PC-3 (cell line): ENCODE results near the gene NCAPG2. TPM values are rescaled to one million over a fixed set of nuclear protein-coding genes. Genes with fewer than 3 reads are reported as not detected.

Source experiments
- ATAC-seq: fragments of 200-7000 bp; cut with Tn5 transposase; 2 replicates; pipeline ENCODE4 v1.9.1; 2020; ENCODE audit warnings: mild to moderate bottlenecking, moderate library complexity
- BruUV-seq: library from RNA; stranded (reverse); fragments of 400-500 nt; replicated peaks from 2 replicates; lab custom pipeline; 2021; lab: Mats Ljungman, UMichigan
- CTCF ChIA-PET: fragments of 300-600 bp; sonication (Branson Sonifier 250); formaldehyde crosslinking; loops from one replicate; lab custom pipeline; 2022; ENCODE audit warnings: antibody characterized with exemption; lab: Charles Lee
- POLR2A ChIA-PET: fragments of 300-600 bp; sonication (Branson Sonifier 250); formaldehyde crosslinking; loops from one replicate; lab custom pipeline; 2022; ENCODE audit warnings: antibody characterized with exemption; ENCODE audit not compliant: unreplicated experiment; lab: Charles Lee
- DNase-seq: peaks from one replicate; pipeline ENCODE4 v3.0.0-alpha.2; 2015
- H2AFZ ChIP-seq: fragments of 300-600 bp; sonication (generic); 2 replicates; pipeline ENCODE4 v1.6.0; 2016; ENCODE audit warnings: antibody characterized with exemption, low read length
- H3F3A ChIP-seq: fragments of 300-600 bp; sonication (generic); one replicate; pipeline ENCODE4 v1.6.0; 2017; ENCODE audit warnings: antibody characterized with exemption, low read length, control low read depth, mild to moderate bottlenecking; ENCODE audit not compliant: unreplicated experiment
- H3K27ac ChIP-seq: fragments of 300-600 bp; sonication (generic); 2 replicates; pipeline ENCODE4 v1.5.1; 2016; ENCODE audit warnings: mild to moderate bottlenecking, low read length
- H3K27me3 ChIP-seq: fragments of 300-600 bp; sonication (generic); 2 replicates; pipeline ENCODE4 v1.6.1; 2016; ENCODE audit warnings: low read length, mixed read lengths
- H3K36me3 ChIP-seq: fragments of 300-600 bp; sonication (generic); 2 replicates; pipeline ENCODE4 v1.6.1; 2016; ENCODE audit warnings: low read depth, mixed run types, low read length, mixed read lengths
- H3K4me1 ChIP-seq: fragments of 300-600 bp; sonication (generic); 2 replicates; pipeline ENCODE4 v1.5.1; 2016; ENCODE audit warnings: low read length; ENCODE audit not compliant: insufficient read depth
- H3K4me2 ChIP-seq: fragments of 300-600 bp; sonication (generic); 2 replicates; pipeline ENCODE4 v1.6.0; 2016; ENCODE audit warnings: low read length
- H3K4me3 ChIP-seq: fragments of 300-600 bp; sonication (generic); 2 replicates; pipeline ENCODE4 v1.5.1; 2016; ENCODE audit warnings: mild to moderate bottlenecking, low read length, mixed read lengths
- H3K79me2 ChIP-seq: fragments of 300-600 bp; sonication (generic); 2 replicates; pipeline ENCODE4 v1.6.1; 2017; ENCODE audit warnings: low read length, mixed read lengths
- H3K9ac ChIP-seq: fragments of 300-600 bp; sonication (generic); 2 replicates; pipeline ENCODE4 v1.6.0; 2016; ENCODE audit warnings: mild to moderate bottlenecking, low read length
- H3K9me2 ChIP-seq: fragments of 300-600 bp; sonication (generic); replicated peaks from 2 replicates; pipeline ENCODE4 v1.6.1; 2016; ENCODE audit warnings: mixed run types, low read length, mixed read lengths
- H3K9me3 ChIP-seq: fragments of 300-600 bp; sonication (generic); 2 replicates; pipeline ENCODE4 v1.6.1; 2016; ENCODE audit warnings: low read length, mixed read lengths
- H4K20me1 ChIP-seq: fragments of 300-600 bp; sonication (generic); 2 replicates; pipeline ENCODE4 v1.6.1; 2016; ENCODE audit warnings: low read length, mixed read lengths
- CTCF ChIP-seq: fragments of 300-600 bp; sonication (generic); conservative IDR thresholded peaks from 2 replicates; pipeline ENCODE4 v1.5.1; 2017; ENCODE audit warnings: antibody characterized with exemption, low read depth, mild to moderate bottlenecking, low read length
- EZH2 ChIP-seq: fragments of 300-600 bp; sonication (generic); IDR thresholded peaks from one replicate; pipeline ENCODE4 v1.6.1; 2017; ENCODE audit warnings: antibody characterized with exemption, mild to moderate bottlenecking, low read length; ENCODE audit not compliant: unreplicated experiment
- EZH2phosphoT487 ChIP-seq: fragments of 300-600 bp; sonication (generic); IDR thresholded peaks from 2 replicates; pipeline ENCODE4 v1.6.1; 2018; ENCODE audit warnings: mild to moderate bottlenecking, antibody characterized with exemption, low read length, borderline replicate concordance
- intact Hi-C: fragments of 100-400 bp; cut with micrococcal nuclease; formaldehyde crosslinking; loops from 2 replicates; pipeline ENCODE4 v1.9.0; 2023
- total RNA-seq: library from RNA; depleted of rRNA; stranded (reverse); fragments of >200 nt; gene quantifications from 2 replicates; pipeline ENCODE4 v1.2.3, GENCODE V29; 2014

The NCAPG2 gene
- total RNA-seq, 1 experiment from 2014 or later, result 49.2 TPM

- BruUV-seq, result no TSS peak
- H3K9me2 ChIP-seq, result no peaks in the 10 kb centered on the region
- H3K4me2 ChIP-seq, result no peak overlapping the region
- no peak for DNase-seq
- POLR2A ChIA-PET, result no interaction called here
- TF ChIP-seq EZH2phosphoT487 (no peak), CTCF (no peak), EZH2 (no peak)
- CTCF ChIA-PET, result no interaction called here
- H3K27me3 ChIP-seq, result no peaks in the 10 kb centered on the region
- no peaks in the 10 kb centered on the region for H3K79me2 ChIP-seq
- no peak overlapping the region for H3K4me3 ChIP-seq
- no peaks in the 10 kb centered on the region for H3K4me1 ChIP-seq
- intact Hi-C loops, result no loop called here
- no peaks in the 10 kb centered on the region for H3K9me3 ChIP-seq
- H2AFZ ChIP-seq, result no peak overlapping the region
- ATAC-seq, result no peak
- H3K9ac ChIP-seq, result no peak overlapping the region
- H3K36me3 ChIP-seq, result peaks cover 74% of the 10 kb centered on the region
- no peak overlapping the region for H3K27ac ChIP-seq
- H3F3A ChIP-seq, result no peaks in the 10 kb centered on the region
- H4K20me1 ChIP-seq, result no peaks in the 10 kb centered on the region
Observed at GRCh38 chr7:158683541-158683940, 21.1 kb downstream of the NCAPG2 start.

GRCh38 chr7:158682456-158682855 lies 22.1 kb downstream of the NCAPG2 start:
- no peaks in the 10 kb centered on the region for H3K79me2 ChIP-seq
- H2AFZ ChIP-seq, result no peak overlapping the region
- BruUV-seq, result no TSS peak
- POLR2A ChIA-PET, result no interaction called here
- H3K4me3 ChIP-seq, result no peak overlapping the region
- H3F3A ChIP-seq, result no peaks in the 10 kb centered on the region
- no peaks in the 10 kb centered on the region for H3K9me3 ChIP-seq
- no peak for TF ChIP-seq CTCF
- no peak for TF ChIP-seq EZH2
- no peak for TF ChIP-seq EZH2phosphoT487
- CTCF ChIA-PET, result no interaction called here
- H3K9me2 ChIP-seq, result no peaks in the 10 kb centered on the region
- no peak overlapping the region for H3K27ac ChIP-seq
- H3K27me3 ChIP-seq, result no peaks in the 10 kb centered on the region
- H3K36me3 ChIP-seq, result peaks cover 66% of the 10 kb centered on the region
- no peaks in the 10 kb centered on the region for H4K20me1 ChIP-seq
- H3K9ac ChIP-seq, result no peak overlapping the region
- intact Hi-C loops, result no loop called here
- no peaks in the 10 kb centered on the region for H3K4me1 ChIP-seq
- ATAC-seq, result no peak
- DNase-seq, result no peak
- no peak overlapping the region for H3K4me2 ChIP-seq

- Histone ChIP-seq H3K4me1 (no peaks in the 10 kb centered on the region), H3K27ac (no peak overlapping the region), H4K20me1 (no peaks in the 10 kb centered on the region), H3K9me3 (no peaks in the 10 kb centered on the region), H3K4me2 (no peak overlapping the region), H3K79me2 (no peaks in the 10 kb centered on the region), H3F3A (no peaks in the 10 kb centered on the region), H3K27me3 (no peaks in the 10 kb centered on the region), H3K4me3 (no peak overlapping the region), H2AFZ (no peak overlapping the region), H3K9ac (no peak overlapping the region), H3K36me3 (peaks cover 62% of the 10 kb centered on the region), H3K9me2 (no peaks in the 10 kb centered on the region)
- POLR2A ChIA-PET, result no interaction called here
- intact Hi-C loops, result no loop called here
- BruUV-seq, result no TSS peak
- DNase-seq, result no peak
- no peak for TF ChIP-seq CTCF
- TF ChIP-seq EZH2phosphoT487, result no peak
- no peak for TF ChIP-seq EZH2
- CTCF ChIA-PET, result no interaction called here
- no peak for ATAC-seq
Observed at GRCh38 chr7:158680754-158681153, 23.9 kb downstream of the NCAPG2 start.
